ENCODE results near the gene ZNF239.

The ZNF239 gene

DNA sequence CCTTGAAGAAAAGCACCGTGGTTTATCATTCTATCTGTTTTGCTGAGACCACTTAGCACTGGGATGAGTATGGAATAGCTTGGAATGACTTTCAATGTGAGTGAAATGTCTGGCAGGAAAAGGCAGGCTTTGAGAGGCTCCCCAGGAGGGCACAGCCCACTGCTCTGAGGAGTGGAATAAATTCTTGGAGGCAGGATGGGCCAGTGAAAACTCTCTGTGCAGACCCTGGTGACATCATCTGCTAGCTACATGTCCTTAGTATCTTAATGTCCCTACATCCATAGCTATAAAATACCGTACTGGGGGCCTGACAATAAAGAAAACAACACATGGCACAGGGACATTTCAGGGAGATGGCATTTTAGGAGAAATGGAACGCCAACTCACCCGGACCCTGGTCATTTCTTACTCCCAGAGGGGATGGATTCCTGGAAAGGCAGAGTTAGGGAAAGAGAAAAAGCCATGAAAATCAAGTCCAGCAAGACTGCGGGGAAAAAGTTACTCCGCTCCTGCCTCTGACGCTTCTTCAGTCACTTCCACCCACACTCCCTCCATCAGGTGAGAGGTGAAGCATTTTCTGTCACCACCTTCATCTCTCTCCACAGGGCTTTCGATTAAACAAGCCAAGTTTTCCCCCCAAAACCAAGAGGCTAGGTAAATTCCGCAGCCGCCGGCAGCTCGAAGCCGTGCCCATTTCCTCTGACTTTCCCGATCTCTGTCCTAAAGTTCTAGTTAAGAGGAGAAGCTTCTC, 991 bp downstream of the ZNF239 start:
- Histone ChIP-seq H3K4me2 (ENCODE audit: low read depth, low read length) (no peak overlapping the region), H2AFZ (ENCODE audit: low read length) (no peak overlapping the region), H3F3A (ENCODE audit: insufficient read depth, low read length) (no peaks in the 10 kb centered on the region), H3K4me3 (ENCODE audit: low read length) (no peak overlapping the region), H3K9me2 (replicated peaks; ENCODE audit: insufficient read depth, low read length) (no peaks in the 10 kb centered on the region), H3K4me1 (ENCODE audit: low read length) (no peaks in the 10 kb centered on the region), H3K27me3 (replicated peaks; ENCODE audit: insufficient read depth, low read length) (no peaks in the 10 kb centered on the region), H4K20me1 (ENCODE audit: insufficient read depth, low read length) (no peaks in the 10 kb centered on the region), H3K79me2 (ENCODE audit: low read length) (no peaks in the 10 kb centered on the region), H3K36me3 (replicated peaks; ENCODE audit: insufficient read depth, low read length) (no peaks in the 10 kb centered on the region), H3K9me3 (replicated peaks; ENCODE audit: insufficient read depth, low read length) (no peaks in the 10 kb centered on the region), H3K27ac (ENCODE audit: low read length) (no peak overlapping the region), H3K9ac (ENCODE audit: low read length) (no peak overlapping the region)
- DNase-seq, result no peak
- TF ChIP-seq, protein P1, sequence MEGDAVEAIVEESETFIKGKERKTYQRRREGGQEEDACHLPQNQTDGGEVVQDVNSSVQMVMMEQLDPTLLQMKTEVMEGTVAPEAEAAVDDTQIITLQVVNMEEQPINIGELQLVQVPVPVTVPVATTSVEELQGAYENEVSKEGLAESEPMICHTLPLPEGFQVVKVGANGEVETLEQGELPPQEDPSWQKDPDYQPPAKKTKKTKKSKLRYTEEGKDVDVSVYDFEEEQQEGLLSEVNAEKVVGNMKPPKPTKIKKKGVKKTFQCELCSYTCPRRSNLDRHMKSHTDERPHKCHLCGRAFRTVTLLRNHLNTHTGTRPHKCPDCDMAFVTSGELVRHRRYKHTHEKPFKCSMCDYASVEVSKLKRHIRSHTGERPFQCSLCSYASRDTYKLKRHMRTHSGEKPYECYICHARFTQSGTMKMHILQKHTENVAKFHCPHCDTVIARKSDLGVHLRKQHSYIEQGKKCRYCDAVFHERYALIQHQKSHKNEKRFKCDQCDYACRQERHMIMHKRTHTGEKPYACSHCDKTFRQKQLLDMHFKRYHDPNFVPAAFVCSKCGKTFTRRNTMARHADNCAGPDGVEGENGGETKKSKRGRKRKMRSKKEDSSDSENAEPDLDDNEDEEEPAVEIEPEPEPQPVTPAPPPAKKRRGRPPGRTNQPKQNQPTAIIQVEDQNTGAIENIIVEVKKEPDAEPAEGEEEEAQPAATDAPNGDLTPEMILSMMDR (IDR thresholded peaks at IDR 0.05; ENCODE audit: low read length), result no peak
- TF ChIP-seq EZH2 (optimal IDR thresholded peaks at IDR 0.05; ENCODE audit: low read depth, low read length), result no peak

DNA sequence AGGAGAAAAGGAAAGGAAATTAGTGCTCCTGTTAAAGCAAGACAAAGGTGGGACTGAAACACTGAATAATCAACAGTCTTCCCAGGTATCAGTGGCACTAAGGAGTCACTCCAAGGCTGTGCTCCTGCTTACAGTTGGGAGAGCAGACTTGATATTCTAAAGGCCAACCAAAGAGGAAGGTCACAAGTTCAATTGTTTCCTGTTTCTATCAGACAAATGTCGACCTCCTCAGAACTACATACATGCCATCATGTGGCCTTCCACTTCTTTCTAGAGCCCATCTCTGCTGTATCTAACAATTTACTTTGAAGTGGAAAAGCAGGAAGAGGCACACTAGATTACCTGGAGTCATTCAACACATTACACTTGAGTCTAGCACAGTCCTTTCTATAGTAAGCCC, 3.4 kb downstream of the ZNF239 start:
- no peak overlapping the region for H3K9ac ChIP-seq (ENCODE audit: low read length)
- H3K4me2 ChIP-seq (ENCODE audit: low read depth, low read length), result no peak overlapping the region
- no peak overlapping the region for H2AFZ ChIP-seq (ENCODE audit: low read length)
- H3K9me3 ChIP-seq (replicated peaks; ENCODE audit: insufficient read depth, low read length), result no peaks in the 10 kb centered on the region
- H4K20me1 ChIP-seq (ENCODE audit: insufficient read depth, low read length), result no peaks in the 10 kb centered on the region
- no peaks in the 10 kb centered on the region for H3K27me3 ChIP-seq (replicated peaks; ENCODE audit: insufficient read depth, low read length)
- H3K9me2 ChIP-seq (replicated peaks; ENCODE audit: insufficient read depth, low read length), result no peaks in the 10 kb centered on the region
- H3K79me2 ChIP-seq (ENCODE audit: low read length), result no peaks in the 10 kb centered on the region
- no peak overlapping the region for H3K4me3 ChIP-seq (ENCODE audit: low read length)
- no peaks in the 10 kb centered on the region for H3F3A ChIP-seq (ENCODE audit: insufficient read depth, low read length)
- H3K36me3 ChIP-seq (replicated peaks; ENCODE audit: insufficient read depth, low read length), result no peaks in the 10 kb centered on the region
- no peak for DNase-seq
- TF ChIP-seq EZH2phosphoT487 (IDR thresholded peaks at IDR 0.05; ENCODE audit: low read length) (no peak), EZH2 (optimal IDR thresholded peaks at IDR 0.05; ENCODE audit: low read depth, low read length) (no peak)
- TF ChIP-seq, protein P1 (IDR thresholded peaks at IDR 0.05; ENCODE audit: low read length), result no peak
- no peak overlapping the region for H3K27ac ChIP-seq (ENCODE audit: low read length)
- no peaks in the 10 kb centered on the region for H3K4me1 ChIP-seq (ENCODE audit: low read length)

DNA sequence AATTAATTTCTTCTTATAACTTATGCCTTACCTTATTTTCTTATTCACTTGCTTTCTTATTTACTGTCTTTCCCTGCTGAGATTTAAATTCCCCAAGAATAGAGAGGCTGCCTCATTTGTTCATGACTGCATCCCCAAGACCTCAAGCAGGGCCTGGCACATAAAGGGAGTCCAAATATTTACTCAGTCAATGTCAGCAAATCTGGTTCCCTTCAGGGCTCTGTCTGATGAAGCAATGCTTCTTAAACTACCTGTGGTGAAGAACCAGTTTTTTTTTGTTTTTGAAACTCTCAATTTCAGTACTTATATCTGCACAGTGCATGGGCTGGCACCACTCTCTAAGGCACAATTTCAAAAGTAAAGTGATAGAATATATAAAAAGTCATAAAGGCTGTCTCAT, 4.7 kb downstream of the ZNF239 start:
- no peak overlapping the region for H3K4me2 ChIP-seq (ENCODE audit: low read depth, low read length)
- no peaks in the 10 kb centered on the region for H3K79me2 ChIP-seq (ENCODE audit: low read length)
- no peaks in the 10 kb centered on the region for H3F3A ChIP-seq (ENCODE audit: insufficient read depth, low read length)
- H3K27ac ChIP-seq (ENCODE audit: low read length), result no peak overlapping the region
- no peak overlapping the region for H3K9ac ChIP-seq (ENCODE audit: low read length)
- no peaks in the 10 kb centered on the region for H3K9me2 ChIP-seq (replicated peaks; ENCODE audit: insufficient read depth, low read length)
- H2AFZ ChIP-seq (ENCODE audit: low read length), result no peak overlapping the region
- TF ChIP-seq, protein P1 (IDR thresholded peaks at IDR 0.05; ENCODE audit: low read length), result no peak
- TF ChIP-seq EZH2phosphoT487 (IDR thresholded peaks at IDR 0.05; ENCODE audit: low read length) (no peak), EZH2 (optimal IDR thresholded peaks at IDR 0.05; ENCODE audit: low read depth, low read length) (no peak)
- no peaks in the 10 kb centered on the region for H3K27me3 ChIP-seq (replicated peaks; ENCODE audit: insufficient read depth, low read length)
- H3K4me3 ChIP-seq (ENCODE audit: low read length), result no peak overlapping the region
- H3K4me1 ChIP-seq (ENCODE audit: low read length), result no peaks in the 10 kb centered on the region
- H4K20me1 ChIP-seq (ENCODE audit: insufficient read depth, low read length), result no peaks in the 10 kb centered on the region
- H3K9me3 ChIP-seq (replicated peaks; ENCODE audit: insufficient read depth, low read length), result no peaks in the 10 kb centered on the region
- no peaks in the 10 kb centered on the region for H3K36me3 ChIP-seq (replicated peaks; ENCODE audit: insufficient read depth, low read length)
- no peak for DNase-seq
